Measurements from ENCODE around the gene MOB3C.

MOB3C gene

GRCh38 chr1:46575300-46575699 is 41.3 kb downstream of the MOB3C start:
- TF ChIP-seq CTCF (conservative IDR thresholded peaks at IDR 0.05; ENCODE audit: low read depth, low read length) = no peak
- DNase-seq (ENCODE audit: low read depth) = no peak
- H3K4me3 ChIP-seq (ENCODE audit: low read length) = no peak overlapping the region

GRCh38 chr1:46571691-46572225 is 44.9 kb downstream of the MOB3C start:
- no peak overlapping the region for H3K4me3 ChIP-seq (ENCODE audit: low read length)
- DNase-seq (ENCODE audit: low read depth) = no peak
- no peak for TF ChIP-seq CTCF (conservative IDR thresholded peaks at IDR 0.05; ENCODE audit: low read depth, low read length)

GRCh38 chr1:46569884-46570725 is 46.5 kb downstream of the MOB3C start:
- DNase-seq (ENCODE audit: low read depth) = no peak
- H3K4me3 ChIP-seq (ENCODE audit: low read length) = no peak overlapping the region
- no peak for TF ChIP-seq CTCF (conservative IDR thresholded peaks at IDR 0.05; ENCODE audit: low read depth, low read length)

GRCh38 chr1:46569116-46569515 is 47.5 kb downstream of the MOB3C start:
- TF ChIP-seq CTCF (conservative IDR thresholded peaks at IDR 0.05; ENCODE audit: low read depth, low read length) = no peak
- DNase-seq (ENCODE audit: low read depth) = no peak
- H3K4me3 ChIP-seq (ENCODE audit: low read length) = no peak overlapping the region

- no peak overlapping the region for H3K4me3 ChIP-seq (ENCODE audit: low read length)
- no peak for DNase-seq (ENCODE audit: low read depth)
These were observed 48.1 kb downstream of the MOB3C start for GRCh38 chr1:46568461-46568891.

GRCh38 chr1:46563341-46563740 is 53.3 kb downstream of the MOB3C start:
- no peak overlapping the region for H3K4me3 ChIP-seq (ENCODE audit: low read length)
- TF ChIP-seq CTCF (conservative IDR thresholded peaks at IDR 0.05; ENCODE audit: low read depth, low read length) = no peak
- no peak for DNase-seq (ENCODE audit: low read depth)

More at GRCh38 chr1:46568461-46568891, 48.1 kb downstream of the MOB3C start:
- TF ChIP-seq CTCF (conservative IDR thresholded peaks at IDR 0.05; ENCODE audit: low read depth, low read length) = no peak

GRCh38 chr1:46562498-46562897 is 54.1 kb downstream of the MOB3C start:
- no peak for DNase-seq (ENCODE audit: low read depth)
- no peak overlapping the region for H3K4me3 ChIP-seq (ENCODE audit: low read length)
- TF ChIP-seq CTCF (conservative IDR thresholded peaks at IDR 0.05; ENCODE audit: low read depth, low read length) = no peak

Data from retinal pigment epithelial cell (primary cell).